IMR-90 (cell line): ENCODE results near the gene PLA2G2C. TPM values are rescaled to one million over a fixed set of nuclear protein-coding genes. Genes with fewer than 3 reads are reported as not detected.

Source experiments
- ATAC-seq: fragments of 200-7000 bp; cut with Tn5 transposase; 2 replicates; pipeline ENCODE4 v1.9.1; 2020; ENCODE audit warnings: low read depth, mild to moderate bottlenecking, moderate library complexity
- BruUV-seq: library from RNA; stranded (reverse); fragments of 400-500 nt; replicated peaks from 2 replicates; lab custom pipeline; 2021; lab: Mats Ljungman, UMichigan
- CTCF ChIA-PET: fragments of 300-600 bp; formaldehyde crosslinking; extraction: SDS; loops from one replicate; lab custom pipeline; 2021; ENCODE audit warnings: antibody characterized with exemption; lab: Yijun Ruan, JAX
- POLR2A ChIA-PET: fragments of 300-600 bp; sonication (Branson Sonifier 250); formaldehyde crosslinking; loops from one replicate; lab custom pipeline; 2022; ENCODE audit warnings: antibody characterized with exemption; ENCODE audit not compliant: unreplicated experiment; lab: Charles Lee
- DNase-seq: peaks from one replicate; pipeline ENCODE4 v3.0.0; 2013
- H2AFZ ChIP-seq: replicated peaks from 2 replicates; pipeline ENCODE3; 2013; ENCODE audit warnings: low read length, mild to moderate bottlenecking; ENCODE audit not compliant: poor library complexity
- H2AK5ac ChIP-seq: 2 replicates; pipeline ENCODE4 v1.6.1; 2013; ENCODE audit warnings: low read depth, low read length, inconsistent platforms
- H2AK9ac ChIP-seq: replicated peaks from 2 replicates; pipeline ENCODE3; 2013; ENCODE audit warnings: mild to moderate bottlenecking, low read depth, low read length, moderate library complexity; ENCODE audit not compliant: poor library complexity
- H2BK120ac ChIP-seq: 2 replicates; pipeline ENCODE4 v1.6.1; 2013; ENCODE audit warnings: low read depth, low read length, inconsistent platforms
- H2BK15ac ChIP-seq: 3 replicates; pipeline ENCODE4 v1.6.1; 2013; ENCODE audit warnings: low read depth, low read length, inconsistent platforms
- H2BK20ac ChIP-seq: 2 replicates; pipeline ENCODE4 v1.6.1; 2013; ENCODE audit warnings: low read depth, mild to moderate bottlenecking, inconsistent platforms, low read length, moderate library complexity
- H2BK5ac ChIP-seq: 2 replicates; pipeline ENCODE4 v1.6.1; 2013; ENCODE audit warnings: mild to moderate bottlenecking, low read depth, low read length, inconsistent platforms; ENCODE audit not compliant: poor library complexity, severe bottlenecking
- H3K14ac ChIP-seq: replicated peaks from 2 replicates; pipeline ENCODE4 v1.6.1; 2013; ENCODE audit warnings: low read depth, low read length, inconsistent platforms
- H3K18ac ChIP-seq: 2 replicates; pipeline ENCODE4 v1.6.1; 2013; ENCODE audit warnings: low read depth, low read length, control low read depth
- H3K23ac ChIP-seq: 2 replicates; pipeline ENCODE4 v1.6.1; 2013; ENCODE audit warnings: low read depth, low read length, inconsistent platforms
- H3K27ac ChIP-seq: 2 replicates; pipeline ENCODE4 v1.5.1; 2013; ENCODE audit warnings: mild to moderate bottlenecking, control low read depth, low read length; ENCODE audit not compliant: insufficient read depth
- H3K27me3 ChIP-seq: 2 replicates; pipeline ENCODE4 v1.6.1; 2013; ENCODE audit warnings: low read length; ENCODE audit not compliant: control insufficient read depth, insufficient read depth
- H3K36me3 ChIP-seq: 2 replicates; pipeline ENCODE4 v1.6.1; 2013; ENCODE audit warnings: low read length, mixed read lengths; ENCODE audit not compliant: control insufficient read depth, insufficient read depth
- H3K4ac ChIP-seq: 2 replicates; pipeline ENCODE4 v1.6.1; 2013; ENCODE audit warnings: low read depth, low read length, inconsistent platforms
- H3K4me1 ChIP-seq: 2 replicates; pipeline ENCODE4 v1.6.1; 2013; ENCODE audit warnings: low read length, mixed read lengths; ENCODE audit not compliant: control insufficient read depth, insufficient read depth
- H3K4me2 ChIP-seq: 2 replicates; pipeline ENCODE4 v1.6.1; 2013; ENCODE audit warnings: low read depth, mild to moderate bottlenecking, control low read depth, low read length, moderate library complexity
- H3K4me3 ChIP-seq: 2 replicates; pipeline ENCODE4 v1.5.1; 2013; ENCODE audit warnings: low read depth, mild to moderate bottlenecking, control low read depth, low read length, moderate library complexity; ENCODE audit not compliant: insufficient read depth
- H3K56ac ChIP-seq: 2 replicates; pipeline ENCODE4 v1.6.1; 2013; ENCODE audit warnings: low read length, inconsistent platforms; ENCODE audit not compliant: insufficient read depth; ENCODE audit errors: extremely low read depth
- H3K79me1 ChIP-seq, 2 experiments: 2 replicates each; pipeline ENCODE4 v1.6.1; 2013; ENCODE audit warnings: low read length in 2 of 2, inconsistent platforms in 1 of 2, low read depth in 1 of 2
- H3K9ac ChIP-seq: 2 replicates; pipeline ENCODE4 v1.6.1; 2013; ENCODE audit warnings: low read depth, low read length, control low read depth
- H3K9me1 ChIP-seq: 2 replicates; pipeline ENCODE4 v1.6.1; 2013; ENCODE audit warnings: low read length, inconsistent platforms; ENCODE audit not compliant: insufficient read depth
- H3K9me3 ChIP-seq: 2 replicates; pipeline ENCODE4 v1.6.1; 2013; ENCODE audit warnings: low read length; ENCODE audit not compliant: control insufficient read depth, insufficient read depth
- H4K20me1 ChIP-seq: 2 replicates; pipeline ENCODE4 v1.6.1; 2013; ENCODE audit warnings: low read length, inconsistent platforms; ENCODE audit not compliant: insufficient read depth
- H4K5ac ChIP-seq: 2 replicates; pipeline ENCODE4 v1.6.1; 2013; ENCODE audit warnings: mild to moderate bottlenecking, low read depth, low read length, control low read depth
- H4K8ac ChIP-seq, 2 experiments: 2 replicates each; pipeline ENCODE4 v1.6.1; 2013; ENCODE audit warnings: low read depth in 2 of 2, low read length in 2 of 2, control low read depth in 1 of 2, inconsistent platforms in 1 of 2
- H4K91ac ChIP-seq: 2 replicates; pipeline ENCODE4 v1.6.1; 2013; ENCODE audit warnings: low read depth, low read length, inconsistent platforms; ENCODE audit not compliant: insufficient read depth
- BHLHE40 ChIP-seq: fragments of 150-350 bp; IDR thresholded peaks from 2 replicates; pipeline ENCODE4 v1.6.1; 2016; ENCODE audit warnings: mild to moderate bottlenecking, low read depth, low read length
- CEBPB ChIP-seq: IDR thresholded peaks from 2 replicates; pipeline ENCODE4 v1.6.1; 2012; ENCODE audit warnings: low read depth, low read length, improper control_type of control experiment
- CHD1 ChIP-seq: IDR thresholded peaks from 2 replicates; pipeline ENCODE4 v1.6.1; 2012; ENCODE audit warnings: low read depth, low read length, improper control_type of control experiment
- FOS ChIP-seq: fragments of 150-350 bp; IDR thresholded peaks from 2 replicates; pipeline ENCODE4 v1.6.1; 2016; ENCODE audit warnings: low read depth, low read length
- MAFK ChIP-seq: IDR thresholded peaks from 2 replicates; pipeline ENCODE4 v1.6.1; 2012; ENCODE audit warnings: low read depth, low read length, improper control_type of control experiment
- MAZ ChIP-seq: IDR thresholded peaks from 2 replicates; pipeline ENCODE4 v1.6.1; 2012; ENCODE audit warnings: low read depth, mild to moderate bottlenecking, low read length, improper control_type of control experiment, moderate library complexity, borderline replicate concordance
- MXI1 ChIP-seq: IDR thresholded peaks from 2 replicates; pipeline ENCODE4 v1.6.1; 2012; ENCODE audit warnings: low read depth, mild to moderate bottlenecking, low read length, moderate library complexity, borderline replicate concordance
- NFE2L2 ChIP-seq: fragments of 150-350 bp; IDR thresholded peaks from 2 replicates; pipeline ENCODE4 v1.6.1; 2016; ENCODE audit warnings: low read depth, mild to moderate bottlenecking, low read length
- POLR2A ChIP-seq: IDR thresholded peaks from 2 replicates; pipeline ENCODE4 v1.6.1; 2012; ENCODE audit warnings: mild to moderate bottlenecking, low read depth, low read length
- RAD21 ChIP-seq: IDR thresholded peaks from 2 replicates; pipeline ENCODE4 v1.6.1; 2012; ENCODE audit warnings: low read length, improper control_type of control experiment
- RCOR1 ChIP-seq: IDR thresholded peaks from 2 replicates; pipeline ENCODE4 v1.6.1; 2012; ENCODE audit warnings: mild to moderate bottlenecking, low read length, improper control_type of control experiment; ENCODE audit not compliant: insufficient replicate concordance
- RFX5 ChIP-seq: IDR thresholded peaks from 2 replicates; pipeline ENCODE4 v1.8.0; 2012; ENCODE audit warnings: low read depth, mild to moderate bottlenecking, low read length, moderate library complexity
- SMC3 ChIP-seq: fragments of 150-350 bp; IDR thresholded peaks from 2 replicates; pipeline ENCODE4 v1.6.1; 2016; ENCODE audit warnings: low read depth, mild to moderate bottlenecking, antibody characterized with exemption, low read length, moderate library complexity
- WGBS, 2 experiments: methylation state at CpG; one replicate each; pipeline versions ENCODE4 v1.1.5 to v1.1.7; 2013; ENCODE audit warnings: missing lambda C conversion rate in 2 of 2; ENCODE audit not compliant: insufficient read length in 1 of 2; ENCODE audit errors: extremely low coverage in 2 of 2; 5-methylcytosine and 5-hydroxymethylcytosine counted together
- dilution Hi-C: fragments of 300-500 bp; cut with HindIII; formaldehyde crosslinking; loops from one replicate; pipeline ENCODE4 v1.14.3; 2018; ENCODE audit warnings: low sequenced_read_pairs; ENCODE audit not compliant: unreplicated experiment
- in situ Hi-C: fragments of 300-500 bp; cut with MboI; formaldehyde crosslinking; loops from 3 replicates; pipeline ENCODE4 v1.14.3; 2019; ENCODE audit warnings: low sequenced_read_pairs, inconsistent platforms, mixed read lengths
- intact Hi-C: fragments of 100-400 bp; cut with micrococcal nuclease; formaldehyde crosslinking; loops from 2 replicates; pipeline ENCODE4 v1.10.0; 2022
- polyA plus RNA-seq, 3 experiments: library from polyadenylated mRNA; depleted of rRNA; stranded (reverse); fragments of >200 nt; gene quantifications; 2 replicates each; pipeline ENCODE4 v1.2.3, GENCODE V29; 2012; ENCODE audit warnings: low replicate concordance in 1 of 3
- total RNA-seq: library from RNA; depleted of rRNA; stranded (reverse); fragments of >200 nt; gene quantifications from 2 replicates; pipeline ENCODE4 v1.2.3, GENCODE V29; 2012
- TF ChIP-seq, protein P1 (sequence below): fragments of 150-350 bp; IDR thresholded peaks from 2 replicates; pipeline ENCODE4 v1.6.1; 2017; ENCODE audit warnings: mild to moderate bottlenecking, antibody characterized with exemption, low read length, low read depth
- TF ChIP-seq, protein P2 (sequence below): conservative IDR thresholded peaks from 2 replicates; pipeline ENCODE4 v1.5.1; 2012; ENCODE audit warnings: mild to moderate bottlenecking, low read depth, low read length, improper control_type of control experiment
- TF ChIP-seq, protein P3 (sequence below): fragments of 150-350 bp; IDR thresholded peaks from 2 replicates; pipeline ENCODE4 v1.6.1; 2016; ENCODE audit warnings: low read depth, mild to moderate bottlenecking, low read length, moderate library complexity, borderline replicate concordance

PLA2G2C gene
- total and polyA plus RNA-seq, 2 of the 4 experiments (the other 2 are of a cell fraction), result not detected

DNA sequence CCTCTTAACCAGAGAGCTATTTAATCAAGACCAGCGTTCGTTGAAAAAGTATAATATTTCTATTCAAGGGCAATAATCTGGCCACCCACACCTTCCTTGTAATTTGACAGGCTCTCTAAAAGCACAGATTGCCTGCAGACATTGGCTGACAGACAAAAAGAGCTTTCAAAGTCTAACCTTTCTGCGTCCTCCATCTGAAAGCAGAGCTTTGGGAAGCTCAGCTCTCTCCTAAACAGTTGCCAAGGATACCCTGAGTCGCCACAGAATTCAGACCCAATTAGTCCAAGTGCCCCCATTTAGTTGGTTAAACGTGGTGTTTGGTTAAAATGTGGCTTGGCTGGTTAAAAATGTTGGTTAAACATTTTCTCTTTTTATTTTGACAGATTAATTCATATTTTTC lies 33.7 kb upstream of the PLA2G2C start:
- Histone ChIP-seq H4K8ac (no peak overlapping the region), H3K4me3 (no peak overlapping the region), H2BK20ac (no peak overlapping the region), H3K23ac (no peak overlapping the region), H2AK5ac (no peak overlapping the region), H3K36me3 (no peaks in the 10 kb centered on the region), H2BK5ac (no peak overlapping the region), H4K20me1 (no peaks in the 10 kb centered on the region), H3K9me3 (no peaks in the 10 kb centered on the region), H4K5ac (no peak overlapping the region), H2AFZ (no peak overlapping the region), H4K91ac (no peak overlapping the region), H3K14ac (no peak overlapping the region), H3K4ac (no peak overlapping the region), H3K4me2 (no peak overlapping the region), H2BK120ac (no peak overlapping the region), H3K9me1 (no peaks in the 10 kb centered on the region), H3K27ac (no peak overlapping the region), H3K27me3 (peaks cover 34% of the 10 kb centered on the region), H3K79me1 (no peaks in the 10 kb centered on the region), H3K4me1 (no peaks in the 10 kb centered on the region), H2BK15ac (no peak overlapping the region), H3K18ac (no peak overlapping the region), H3K9ac (no peak overlapping the region), H3K56ac (no peak overlapping the region), H2AK9ac (no peak overlapping the region)
- ChIA-PET CTCF (interaction anchor here (0.6 kb wide), 1 partner anchor 302 kb away, joined by 5 read pairs; no protein-coding TSS in a partner anchor), POLR2A (no interaction called here)
- in situ Hi-C loops, result loop anchor here (25.0 kb wide), 1 partner anchor 417 kb away; the partner anchor contains the start of gene PINK1
- DNase-seq, result no peak
- intact Hi-C loops, result no loop called here
- BruUV-seq, result no TSS peak
- dilution Hi-C loops, result no loop called here
- TF ChIP-seq MXI1, result no peak
- TF ChIP-seq SMC3, result no peak
- no peak for TF ChIP-seq CEBPB
- no peak for TF ChIP-seq FOS
- no peak for TF ChIP-seq RAD21
- TF ChIP-seq NFE2L2, result no peak
- TF ChIP-seq RCOR1, result no peak
- TF ChIP-seq POLR2A, result no peak
- no peak for TF ChIP-seq CHD1
- TF ChIP-seq BHLHE40, result no peak
- no peak for TF ChIP-seq RFX5
- TF ChIP-seq, protein P1, sequence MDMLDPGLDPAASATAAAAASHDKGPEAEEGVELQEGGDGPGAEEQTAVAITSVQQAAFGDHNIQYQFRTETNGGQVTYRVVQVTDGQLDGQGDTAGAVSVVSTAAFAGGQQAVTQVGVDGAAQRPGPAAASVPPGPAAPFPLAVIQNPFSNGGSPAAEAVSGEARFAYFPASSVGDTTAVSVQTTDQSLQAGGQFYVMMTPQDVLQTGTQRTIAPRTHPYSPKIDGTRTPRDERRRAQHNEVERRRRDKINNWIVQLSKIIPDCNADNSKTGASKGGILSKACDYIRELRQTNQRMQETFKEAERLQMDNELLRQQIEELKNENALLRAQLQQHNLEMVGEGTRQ, result no peak
- TF ChIP-seq MAFK, result no peak
- TF ChIP-seq, protein P2, sequence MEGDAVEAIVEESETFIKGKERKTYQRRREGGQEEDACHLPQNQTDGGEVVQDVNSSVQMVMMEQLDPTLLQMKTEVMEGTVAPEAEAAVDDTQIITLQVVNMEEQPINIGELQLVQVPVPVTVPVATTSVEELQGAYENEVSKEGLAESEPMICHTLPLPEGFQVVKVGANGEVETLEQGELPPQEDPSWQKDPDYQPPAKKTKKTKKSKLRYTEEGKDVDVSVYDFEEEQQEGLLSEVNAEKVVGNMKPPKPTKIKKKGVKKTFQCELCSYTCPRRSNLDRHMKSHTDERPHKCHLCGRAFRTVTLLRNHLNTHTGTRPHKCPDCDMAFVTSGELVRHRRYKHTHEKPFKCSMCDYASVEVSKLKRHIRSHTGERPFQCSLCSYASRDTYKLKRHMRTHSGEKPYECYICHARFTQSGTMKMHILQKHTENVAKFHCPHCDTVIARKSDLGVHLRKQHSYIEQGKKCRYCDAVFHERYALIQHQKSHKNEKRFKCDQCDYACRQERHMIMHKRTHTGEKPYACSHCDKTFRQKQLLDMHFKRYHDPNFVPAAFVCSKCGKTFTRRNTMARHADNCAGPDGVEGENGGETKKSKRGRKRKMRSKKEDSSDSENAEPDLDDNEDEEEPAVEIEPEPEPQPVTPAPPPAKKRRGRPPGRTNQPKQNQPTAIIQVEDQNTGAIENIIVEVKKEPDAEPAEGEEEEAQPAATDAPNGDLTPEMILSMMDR, result no peak
- TF ChIP-seq, protein P3, sequence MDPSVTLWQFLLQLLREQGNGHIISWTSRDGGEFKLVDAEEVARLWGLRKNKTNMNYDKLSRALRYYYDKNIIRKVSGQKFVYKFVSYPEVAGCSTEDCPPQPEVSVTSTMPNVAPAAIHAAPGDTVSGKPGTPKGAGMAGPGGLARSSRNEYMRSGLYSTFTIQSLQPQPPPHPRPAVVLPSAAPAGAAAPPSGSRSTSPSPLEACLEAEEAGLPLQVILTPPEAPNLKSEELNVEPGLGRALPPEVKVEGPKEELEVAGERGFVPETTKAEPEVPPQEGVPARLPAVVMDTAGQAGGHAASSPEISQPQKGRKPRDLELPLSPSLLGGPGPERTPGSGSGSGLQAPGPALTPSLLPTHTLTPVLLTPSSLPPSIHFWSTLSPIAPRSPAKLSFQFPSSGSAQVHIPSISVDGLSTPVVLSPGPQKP, result no peak
- no peak for TF ChIP-seq MAZ
- 40% methylated on average over 1 of the region's 5 CpGs; no CpG with 5 or more reads in 1 of the 2 experiments for WGBS, 2 experiments
- ATAC-seq, result no peak
